ENCODE measurements around the gene VAPB.
"Not testable (repeated sequence)": the region's sequence is repeated elsewhere in the genome, so short reads cannot be mapped to it uniquely, and the experiment has no call there.

VAPB gene, protein sequence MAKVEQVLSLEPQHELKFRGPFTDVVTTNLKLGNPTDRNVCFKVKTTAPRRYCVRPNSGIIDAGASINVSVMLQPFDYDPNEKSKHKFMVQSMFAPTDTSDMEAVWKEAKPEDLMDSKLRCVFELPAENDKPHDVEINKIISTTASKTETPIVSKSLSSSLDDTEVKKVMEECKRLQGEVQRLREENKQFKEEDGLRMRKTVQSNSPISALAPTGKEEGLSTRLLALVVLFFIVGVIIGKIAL

GRCh38 chr20:58388882-58389323 is at the start of gene VAPB:
Gene VAPB (plus strand): TSS chr20:58389229. CDS start chr20:58389460, 231 bp downstream.
- peak; percentile 88 for DNase-seq

DNA sequence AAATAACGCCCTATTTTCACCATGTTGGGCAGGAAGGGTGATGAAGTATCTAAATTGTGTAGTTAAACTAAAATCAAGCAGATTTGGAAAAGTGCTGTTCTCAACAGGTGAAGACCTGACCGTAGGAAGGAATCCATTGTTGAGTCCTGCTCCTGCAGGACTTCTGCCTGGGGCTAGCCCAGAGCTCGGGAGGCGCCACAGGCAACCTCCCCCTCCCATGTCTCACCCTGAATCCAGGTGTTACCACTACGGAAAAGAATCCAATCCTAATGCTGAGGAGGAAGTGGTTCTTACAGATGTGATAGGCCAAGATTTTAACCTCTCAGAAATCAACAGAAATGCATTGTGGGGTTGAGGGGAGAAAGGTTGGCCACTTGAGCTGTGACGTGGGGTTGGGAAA is 49.3 kb upstream of the VAPB start:
- DNase-seq: no peak

DNA sequence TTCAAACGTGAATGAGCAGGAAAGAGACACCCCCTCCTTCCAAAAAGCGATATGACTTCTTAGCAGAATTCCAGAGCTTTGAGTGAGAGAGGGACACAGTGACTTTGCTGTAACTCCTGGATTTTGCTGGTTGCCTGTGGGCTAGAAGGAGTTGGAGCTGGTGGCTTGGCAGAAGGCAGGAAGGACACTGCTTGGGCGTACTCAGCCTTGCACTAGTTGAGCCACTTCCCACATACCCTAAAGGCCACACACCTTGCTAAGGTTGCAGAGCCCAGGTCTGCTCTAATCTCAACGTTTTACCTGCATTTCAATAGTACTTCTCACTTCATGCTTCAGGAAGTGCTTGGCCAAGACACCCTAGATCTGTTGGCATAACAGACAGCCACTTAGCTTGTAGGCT is 48.9 kb upstream of the VAPB start:
- no peak for DNase-seq

DNA sequence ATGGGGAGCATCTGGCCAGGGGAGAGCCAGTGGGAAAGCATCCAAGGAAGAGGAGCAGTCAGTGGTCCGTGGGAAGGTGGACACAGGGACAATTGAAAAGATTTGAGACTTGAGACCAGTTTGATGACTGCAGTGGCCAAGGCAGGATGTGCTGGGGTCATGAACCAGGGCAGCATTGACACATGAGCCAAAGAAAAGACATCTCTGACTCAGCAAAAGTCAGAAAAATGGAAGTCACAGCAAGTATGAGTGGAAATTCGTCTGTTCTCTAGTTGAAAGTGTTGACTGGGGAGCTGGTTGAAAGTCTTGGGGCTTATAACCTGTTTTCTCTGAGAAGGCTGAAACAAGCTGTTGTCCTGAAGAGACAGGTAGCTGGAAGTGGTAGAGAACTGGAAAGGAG is 48.2 kb upstream of the VAPB start:
- no peak for DNase-seq

GRCh38 chr20:58342104-58342945 is 46.7 kb upstream of the VAPB start:
- DNase-seq: no peak

DNA sequence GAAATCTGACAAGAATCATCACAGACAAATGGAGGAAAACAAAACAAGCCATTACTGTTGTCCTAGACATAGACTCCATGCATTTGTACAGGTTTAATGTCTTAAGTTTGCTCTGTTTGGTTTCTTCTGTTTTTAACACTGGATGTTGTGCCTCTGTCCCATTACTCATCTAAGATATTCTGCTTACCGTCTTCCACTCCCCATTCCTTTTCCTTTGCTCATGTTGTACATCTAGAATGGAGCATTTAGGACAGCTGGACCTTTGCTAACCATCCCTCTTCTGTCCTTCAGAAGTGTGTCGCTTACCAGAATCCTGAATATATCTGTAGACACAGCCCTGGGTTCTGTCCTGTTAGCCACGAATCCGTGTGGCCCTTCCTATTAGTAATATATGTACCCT is 44.3 kb upstream of the VAPB start:
- no peak for DNase-seq

GRCh38 chr20:58349570-58349969 is 39.5 kb upstream of the VAPB start:
- DNase-seq: no peak

DNA sequence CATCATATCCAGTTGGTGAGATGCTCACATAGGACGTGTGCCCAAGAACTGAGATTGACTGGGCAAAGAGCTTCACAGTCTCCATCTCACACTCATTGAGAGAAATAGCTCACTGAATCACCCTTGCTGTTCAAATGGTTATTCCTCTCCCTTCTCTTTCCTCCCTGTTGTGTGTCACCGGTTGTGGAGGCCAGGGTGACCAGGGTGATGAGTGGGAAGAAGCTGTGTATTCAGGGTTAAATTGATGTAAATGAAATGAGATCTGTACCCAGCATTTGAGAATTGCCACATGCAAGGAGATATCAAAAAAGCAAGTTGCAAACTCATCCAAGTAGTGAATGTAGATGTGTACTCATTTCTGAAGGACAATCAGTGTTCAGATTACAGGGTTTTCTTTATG is 36.6 kb upstream of the VAPB start:
- no peak for DNase-seq

DNA sequence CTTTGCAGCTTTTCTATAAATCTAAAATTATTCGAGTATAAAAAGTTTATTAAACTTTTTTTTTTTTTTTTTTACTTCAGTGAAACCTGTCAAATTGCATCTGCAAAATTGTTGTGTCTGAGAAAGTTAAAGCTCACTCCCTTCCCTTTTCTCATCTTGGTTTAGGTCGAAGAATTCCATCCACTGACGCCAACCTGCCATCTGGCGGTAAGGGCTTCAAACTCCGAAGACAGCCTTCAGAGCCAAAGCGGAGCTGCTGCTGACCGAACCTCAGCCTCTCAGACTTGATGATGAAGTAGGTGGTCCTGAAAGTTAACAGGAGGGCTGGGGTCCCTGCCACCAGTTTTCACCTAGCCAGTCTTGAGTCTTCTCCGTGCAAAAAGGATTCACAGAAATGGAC is 29.6 kb upstream of the VAPB start:
- DNase-seq: no peak

- no peak for DNase-seq
These were observed 28.1 kb upstream of the VAPB start for GRCh38 chr20:58360936-58361335.

- DNase-seq: no peak
These were observed 27.4 kb upstream of the VAPB start for GRCh38 chr20:58361481-58362205.

- no peak for DNase-seq
These were observed 26.9 kb upstream of the VAPB start for GRCh38 chr20:58362206-58362516.

- no peak for DNase-seq
These were observed 26.1 kb upstream of the VAPB start for GRCh38 chr20:58362970-58363369.

DNA sequence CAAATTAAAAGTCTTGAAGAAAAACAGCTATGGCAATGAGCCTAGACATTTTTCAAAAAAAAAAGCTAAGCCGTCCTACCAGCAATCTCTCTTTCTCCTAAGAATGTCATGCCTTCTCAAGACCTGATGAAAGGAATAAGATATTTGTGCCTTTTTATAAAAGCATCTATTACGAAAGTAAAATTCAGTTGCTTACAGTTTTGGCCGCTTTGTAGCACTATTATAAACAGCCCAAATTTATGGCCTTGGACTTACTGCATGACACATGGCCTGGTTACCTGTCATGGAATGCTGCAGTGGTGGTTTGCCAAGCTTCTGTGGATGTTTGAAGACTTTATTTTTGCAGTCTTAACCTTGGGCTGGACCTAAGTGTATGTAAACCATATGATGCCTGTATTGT is 22.2 kb upstream of the VAPB start:
- DNase-seq: no peak

- no peak for DNase-seq
These were observed 16.2 kb upstream of the VAPB start for GRCh38 chr20:58372806-58373205.

DNA sequence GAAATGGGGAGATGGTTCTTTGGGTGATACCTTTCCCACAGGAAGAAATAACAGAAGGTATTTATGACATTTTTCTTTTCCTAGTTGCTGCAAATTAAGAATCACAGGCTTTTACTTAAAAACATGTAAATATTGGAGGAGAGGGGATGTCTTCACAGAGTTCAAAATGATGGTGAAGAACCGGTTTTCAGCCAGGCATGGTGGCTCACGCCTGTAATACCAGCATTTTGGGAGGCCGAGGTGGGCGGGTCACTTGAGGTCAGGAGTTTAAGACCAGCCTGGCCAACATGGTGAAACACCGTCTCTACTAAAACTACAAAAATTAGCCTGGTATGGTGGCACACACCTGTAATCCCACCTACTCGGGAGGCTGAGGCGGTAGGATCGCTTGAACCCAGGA is 15.7 kb upstream of the VAPB start:
- not testable (repeated sequence) for DNase-seq

DNA sequence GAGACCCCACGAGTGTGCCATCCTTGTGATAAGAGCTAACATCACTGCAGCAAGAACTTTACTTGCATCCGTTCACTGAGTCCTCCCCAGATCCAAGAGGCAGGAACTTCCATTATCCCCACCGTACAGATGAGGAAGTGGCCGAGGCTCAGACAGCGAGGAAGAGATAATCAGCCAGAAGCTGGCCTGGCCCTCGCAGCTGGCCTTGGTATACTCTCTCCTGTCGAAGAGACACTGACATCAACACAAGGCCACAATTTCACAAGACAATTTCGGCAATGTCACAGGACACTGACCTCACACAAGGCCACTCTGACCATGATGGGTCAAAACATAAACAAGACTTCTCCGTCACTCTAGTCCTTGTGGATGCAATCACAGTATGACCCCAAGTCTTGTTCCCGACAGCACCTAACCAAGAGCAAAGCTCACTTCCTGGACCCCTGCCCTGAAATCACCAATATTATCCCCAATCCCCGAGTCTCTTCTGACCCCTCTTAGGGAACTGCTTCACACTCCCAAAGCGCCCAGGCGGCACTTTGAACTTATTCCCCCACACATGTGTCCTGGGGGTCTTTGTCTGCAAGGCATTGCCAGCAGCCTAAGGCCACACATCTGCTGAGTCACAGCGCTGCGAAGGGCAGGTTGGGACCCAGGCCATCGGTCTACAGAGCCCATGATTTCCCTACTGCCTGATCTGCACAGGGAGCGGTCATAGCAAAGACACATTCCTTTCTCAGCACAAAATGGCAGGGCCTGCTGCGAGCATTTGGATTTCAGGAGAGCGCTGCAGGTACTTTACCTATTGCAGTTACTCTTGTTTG is 14.8 kb upstream of the VAPB start:
- no peak for DNase-seq

- no peak for DNase-seq
These were observed 13.9 kb upstream of the VAPB start for GRCh38 chr20:58374906-58375758.

DNA sequence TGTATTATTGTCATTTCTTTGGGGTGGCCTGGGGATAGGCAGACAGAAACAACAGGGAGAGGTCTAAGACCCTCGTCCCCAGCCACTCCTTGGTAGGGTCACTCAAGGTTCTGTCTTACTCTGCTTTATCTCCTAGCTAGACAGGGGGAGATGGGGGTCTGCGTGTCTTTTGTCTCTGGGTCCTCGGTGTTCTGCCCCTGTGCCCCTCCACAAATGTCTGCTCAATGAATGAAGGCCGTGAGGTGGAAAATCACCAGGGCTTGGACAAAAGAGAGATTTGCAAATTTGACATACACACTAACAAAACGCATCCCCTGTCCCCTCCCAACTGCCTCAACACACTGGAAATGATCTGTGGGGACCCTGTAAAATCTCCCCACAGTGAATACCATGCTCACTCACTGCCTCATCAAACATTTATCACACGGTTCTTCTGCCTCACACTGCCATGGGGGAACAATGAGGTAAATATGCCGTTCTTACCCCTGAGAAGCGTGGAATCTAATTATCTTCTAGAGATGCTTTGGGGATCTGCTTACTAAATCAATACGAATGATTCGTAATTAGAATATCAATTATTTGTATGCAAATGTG is 13.2 kb upstream of the VAPB start:
- DNase-seq: no peak

- no peak for DNase-seq
These were observed 12.0 kb upstream of the VAPB start for GRCh38 chr20:58377017-58377416.

DNA sequence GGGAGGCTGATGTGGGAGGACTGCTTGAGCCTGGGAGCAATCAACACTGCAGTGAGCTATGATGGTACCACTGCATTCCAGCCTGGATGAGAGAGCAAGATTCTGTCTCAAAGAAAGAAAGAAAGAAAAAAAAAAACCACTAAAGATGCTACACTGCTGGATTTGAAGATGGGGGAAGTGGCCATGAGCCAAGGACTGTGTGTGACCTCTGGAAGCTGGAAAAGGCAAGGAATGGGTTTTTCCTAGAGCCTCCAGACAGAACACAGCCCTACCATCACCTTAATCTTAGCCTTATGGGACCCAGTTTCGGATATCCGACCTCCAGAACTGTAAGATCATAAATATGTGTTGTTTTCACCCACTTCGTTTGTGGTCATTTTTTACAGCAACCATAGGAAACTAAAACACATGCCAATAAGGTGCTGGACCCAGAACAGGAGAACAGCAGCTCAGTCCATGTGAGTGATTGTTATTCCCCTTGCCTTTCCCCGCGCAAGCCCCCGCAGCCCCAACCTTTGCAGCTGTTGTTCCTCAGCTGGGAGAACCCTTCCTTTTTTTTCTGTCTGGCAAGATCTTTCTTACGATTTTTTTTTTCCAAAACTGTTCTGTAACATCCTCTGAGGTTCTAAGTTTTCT is 11.1 kb upstream of the VAPB start:
- no peak for DNase-seq
